GM12892 (cell line): ENCODE results near the gene PHAF1.

Source experiments
- POLR2A ChIP-seq: IDR thresholded peaks from 2 replicates; pipeline ENCODE4 v1.6.1; 2011; ENCODE audit warnings: low read depth, low read length, control low read depth
- TAF1 ChIP-seq: IDR thresholded peaks from 2 replicates; pipeline ENCODE4 v1.6.1; 2011; ENCODE audit warnings: low read depth, mild to moderate bottlenecking, control low read depth, low read length, borderline replicate concordance

- TF ChIP-seq TAF1: no peak
- no peak for TF ChIP-seq POLR2A
Observed at GRCh38 chr16:67142342-67142741, 32.6 kb downstream of the PHAF1 start.
